Glomerular visceral epithelial cell (primary cell): ENCODE data around the gene MRPL23.

Experiments used
- DNase-seq: peaks from one replicate; pipeline ENCODE4 v3.0.0-alpha.2; 2016; ENCODE audit errors: extremely low spot score

Gene MRPL23

DNA sequence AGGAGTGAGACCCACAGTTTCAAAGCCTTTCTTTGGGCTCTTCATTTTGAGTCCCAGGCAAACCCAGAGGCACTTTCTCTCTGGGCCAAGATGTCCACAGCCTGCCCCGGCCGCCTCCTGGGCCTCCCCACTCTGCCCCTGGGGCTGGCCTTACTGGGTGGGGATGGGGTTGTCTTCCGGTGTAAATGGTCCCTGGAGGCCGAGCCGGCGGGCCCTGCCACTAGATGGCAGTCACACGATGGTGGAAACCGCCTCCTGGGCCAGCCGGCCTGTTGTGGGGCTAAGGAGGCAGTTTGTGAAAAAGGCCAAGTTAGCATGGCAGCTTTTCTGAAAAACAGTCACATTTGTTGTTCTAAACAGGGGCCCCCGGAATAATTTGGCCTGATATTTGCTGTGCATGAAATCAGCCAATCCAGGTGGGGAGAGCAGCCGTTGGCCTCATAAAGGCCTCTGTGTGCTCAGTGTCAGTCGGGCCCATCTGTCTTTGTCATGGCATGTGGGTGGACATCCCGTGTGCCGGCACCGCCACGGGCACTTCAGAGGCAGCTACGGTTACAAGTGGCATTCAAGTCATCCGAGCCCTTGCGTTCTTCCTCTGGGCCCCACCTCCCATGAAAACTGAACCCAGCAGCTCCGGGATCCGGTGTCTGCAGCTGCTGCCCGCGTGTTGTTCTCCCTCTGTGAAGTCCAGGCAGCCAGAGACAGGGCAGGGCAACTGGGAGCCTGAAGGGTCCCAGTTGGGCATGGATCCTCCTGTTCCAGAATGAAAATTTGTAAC is 6.5 kb downstream of the MRPL23 start:
- no peak for DNase-seq

DNA sequence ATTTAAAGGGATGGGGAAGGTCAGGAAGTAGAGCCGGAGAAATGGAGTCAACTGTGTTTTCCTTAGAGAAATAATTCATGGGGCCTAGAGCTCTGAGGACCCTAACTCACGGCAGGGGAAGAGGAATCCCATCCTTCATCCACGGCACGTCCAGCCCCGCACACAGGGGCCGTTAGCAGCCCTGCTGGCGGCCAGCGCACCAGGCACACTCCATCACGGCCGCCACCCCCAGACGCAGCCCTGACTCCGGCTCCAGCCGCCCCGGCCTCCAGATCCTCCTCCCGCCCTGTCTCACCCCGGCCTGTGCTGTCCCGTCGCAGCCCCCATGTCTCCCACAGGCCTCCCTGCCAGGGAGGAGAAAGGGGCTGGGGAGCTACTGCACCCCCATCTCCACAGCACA is 11.2 kb downstream of the MRPL23 start:
- DNase-seq = no peak

DNA sequence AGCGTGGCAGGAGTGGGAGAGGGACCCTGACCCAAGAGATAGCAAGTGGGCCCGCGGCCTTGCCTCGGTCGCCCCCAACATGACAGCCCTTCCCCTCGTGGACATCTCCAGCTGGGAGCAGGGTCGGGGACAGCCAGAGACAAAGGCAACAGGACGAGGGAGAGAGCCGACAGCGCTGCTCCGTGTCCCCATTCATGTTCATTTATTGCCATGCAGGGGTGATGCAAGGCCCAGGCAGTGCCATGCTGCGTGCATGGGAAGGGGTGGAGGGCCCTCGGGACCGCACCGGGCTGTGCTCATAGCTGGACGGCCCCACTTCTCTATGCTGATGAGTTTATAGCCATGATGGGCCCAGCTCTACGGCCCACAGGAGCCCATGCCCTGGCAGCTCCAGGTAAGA is 12.7 kb downstream of the MRPL23 start:
- no peak for DNase-seq

- DNase-seq = no peak
Measured at GRCh38 chr11:1963864-1964263, 16.7 kb downstream of the MRPL23 start.

- DNase-seq = no peak
Measured at GRCh38 chr11:1964348-1964747, 17.2 kb downstream of the MRPL23 start.

DNA sequence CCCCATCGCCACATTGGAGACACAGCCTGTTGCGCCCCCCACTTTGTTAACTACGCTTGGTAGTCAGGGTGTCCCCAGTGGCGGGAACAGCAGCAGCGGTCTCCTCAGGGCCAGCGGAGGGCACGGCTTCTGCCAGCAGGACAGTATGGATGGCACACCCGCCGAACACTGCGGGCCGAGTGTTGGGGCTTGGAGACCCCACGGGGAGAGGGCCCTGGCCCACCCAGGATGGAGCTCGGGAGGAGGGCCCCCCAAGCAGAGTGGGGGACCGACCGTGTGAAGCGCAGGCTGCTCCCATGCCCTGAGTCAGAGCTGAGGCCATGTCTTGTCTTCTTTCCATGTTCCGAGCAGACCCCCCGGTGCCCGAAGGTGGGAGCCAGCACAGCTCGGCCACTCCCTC is 17.8 kb downstream of the MRPL23 start:
- no peak for DNase-seq

DNA sequence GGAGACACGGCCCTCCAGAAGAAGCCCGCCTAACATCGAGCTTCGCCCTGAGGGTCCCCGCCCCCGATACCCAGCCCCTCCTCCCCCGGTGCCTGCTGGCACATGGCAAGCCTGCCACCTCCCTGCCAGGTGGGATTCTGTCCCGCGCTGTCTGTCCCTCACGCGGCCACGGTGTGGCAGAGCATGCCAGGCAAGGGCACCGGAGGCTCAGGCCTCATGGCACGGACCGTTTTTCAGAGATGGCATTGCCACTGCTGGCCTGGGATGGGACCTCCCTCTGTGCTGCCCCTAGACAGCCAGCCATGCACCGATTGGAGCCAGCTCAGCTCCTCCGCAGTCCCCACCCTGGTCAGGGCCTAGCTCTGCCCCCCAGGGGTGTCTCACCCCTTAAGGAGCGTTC is 19.4 kb downstream of the MRPL23 start:
- DNase-seq = no peak

GRCh38 chr11:1967641-1968225 is 20.6 kb downstream of the MRPL23 start:
- DNase-seq = no peak

DNA sequence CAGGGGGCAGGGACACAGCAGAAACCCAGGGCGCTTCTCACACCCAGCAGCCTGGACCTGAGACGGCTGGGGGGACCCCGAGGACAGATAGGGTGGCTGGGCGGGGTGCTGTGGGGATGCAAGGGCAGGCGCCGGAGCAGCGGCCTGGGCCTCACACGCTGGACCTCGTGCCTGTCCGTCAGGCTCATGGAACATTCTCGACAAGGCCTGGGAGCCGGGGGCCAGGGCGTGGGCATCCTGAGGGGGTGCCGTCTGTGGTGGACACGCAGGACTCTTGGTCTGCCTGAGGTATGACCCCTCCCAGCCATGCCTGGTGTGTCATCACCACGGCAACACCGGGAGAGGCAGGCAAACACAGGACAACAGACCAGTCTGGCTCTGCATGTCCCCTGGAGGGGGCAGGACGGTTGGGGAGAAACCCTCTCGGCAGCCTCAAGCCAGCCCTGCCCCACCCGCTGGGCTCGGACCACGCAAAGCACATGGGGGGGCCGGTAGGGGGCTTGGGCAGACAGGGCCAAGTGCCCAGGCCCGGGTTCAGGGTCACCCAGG is 21.4 kb downstream of the MRPL23 start:
- no peak for DNase-seq

- no peak for DNase-seq
Measured at GRCh38 chr11:1969035-1969434, 21.9 kb downstream of the MRPL23 start.

DNA sequence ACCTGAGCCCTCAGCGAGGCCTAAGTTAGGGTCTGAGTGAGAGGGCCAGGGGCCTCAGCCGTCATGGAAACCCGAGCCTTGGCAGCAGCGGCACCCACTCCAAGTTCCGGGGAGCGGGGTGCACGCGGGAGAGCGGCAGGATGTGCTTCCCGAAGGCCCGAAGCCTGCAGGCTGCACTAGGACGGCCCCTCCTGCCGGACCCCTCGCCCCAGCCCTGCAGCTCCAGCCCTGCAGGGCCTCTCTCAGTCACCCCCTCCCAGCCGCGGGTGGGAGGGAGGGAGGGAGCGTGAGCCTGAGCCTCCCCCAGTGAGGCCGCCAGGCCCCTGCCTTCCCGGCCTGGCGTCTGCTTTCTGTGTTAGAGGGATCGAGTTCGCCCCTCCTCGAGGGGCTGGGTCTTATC is 22.6 kb downstream of the MRPL23 start:
- no peak for DNase-seq

DNA sequence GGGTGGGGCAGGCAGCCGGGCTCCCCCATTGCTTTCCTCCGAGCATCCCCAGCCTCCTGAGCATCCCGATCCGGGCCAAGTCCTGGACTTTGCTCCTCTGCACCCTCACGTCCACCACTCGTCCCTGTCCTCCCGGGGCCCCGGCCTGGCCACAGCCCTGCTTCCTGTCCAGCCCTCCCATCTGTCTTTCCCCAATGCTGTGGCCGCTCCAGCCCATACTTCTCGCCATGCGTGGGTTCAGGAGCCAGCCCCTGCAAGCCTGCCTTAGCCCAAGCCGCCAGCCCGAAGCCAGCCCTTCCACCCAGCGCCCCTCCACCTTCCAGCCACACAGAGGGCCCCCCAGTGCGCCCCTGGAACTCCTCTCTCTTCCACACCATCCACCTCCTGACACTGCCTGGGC is 23.8 kb downstream of the MRPL23 start:
- no peak for DNase-seq

DNA sequence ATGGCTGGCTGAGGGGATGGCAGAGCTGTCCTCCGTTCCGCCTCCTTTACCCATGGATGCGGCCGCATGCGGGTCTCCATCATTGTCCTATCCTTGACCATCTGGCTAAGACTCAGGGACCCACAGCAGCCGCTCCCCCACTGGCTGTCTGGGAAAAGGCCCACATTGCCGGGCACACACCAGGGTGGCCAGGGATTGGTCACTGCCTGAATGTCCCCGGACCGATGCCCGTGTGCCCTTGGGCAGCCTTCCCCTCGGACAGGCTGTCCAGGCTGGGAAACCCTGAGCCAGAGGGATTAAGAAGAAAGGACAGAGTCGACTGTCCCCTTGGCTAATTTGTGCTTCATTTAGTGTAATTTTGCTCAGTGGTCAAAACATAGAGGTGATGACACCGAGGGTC is 28.1 kb downstream of the MRPL23 start:
- no peak for DNase-seq

GRCh38 chr11:1978720-1979473 is 31.8 kb downstream of the MRPL23 start:
- no peak for DNase-seq

- DNase-seq = no peak
Measured at GRCh38 chr11:1979607-1980006, 32.5 kb downstream of the MRPL23 start.

DNA sequence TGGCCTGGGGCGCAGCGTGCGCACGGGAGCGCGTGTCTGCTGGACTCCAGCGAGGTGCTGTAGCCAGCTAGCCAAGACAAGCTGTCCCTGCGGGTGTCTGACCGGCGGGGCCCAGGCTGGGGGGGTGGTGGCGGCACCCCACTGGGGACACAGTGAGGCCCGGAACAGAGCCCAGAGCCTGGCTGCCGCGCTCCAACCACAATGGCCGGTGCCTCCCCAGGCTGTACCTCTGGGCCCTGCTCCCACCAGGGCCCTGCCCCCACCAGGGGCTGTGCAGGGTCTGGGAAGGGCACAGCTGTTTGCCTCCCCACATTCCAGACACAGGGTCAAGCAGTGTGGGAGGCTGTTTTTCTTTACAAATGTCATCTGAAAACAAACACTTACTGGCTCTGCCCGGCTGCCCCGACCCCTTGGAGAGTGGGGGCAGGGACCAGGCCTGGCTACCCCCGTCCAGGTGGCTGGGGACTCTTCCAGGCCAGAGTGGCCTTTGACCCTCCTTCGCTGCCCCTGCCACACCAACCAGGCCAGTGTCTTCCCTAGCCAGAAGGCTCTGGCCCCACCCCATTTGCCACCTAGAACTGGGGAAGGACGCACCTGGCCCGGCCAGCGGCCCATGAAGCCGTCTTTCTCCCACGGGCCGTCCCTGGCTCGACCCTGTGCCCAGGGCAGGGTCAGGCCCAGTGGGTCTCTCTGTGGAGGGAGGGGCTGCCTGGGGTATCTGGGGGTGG is 35.9 kb downstream of the MRPL23 start:
- no peak for DNase-seq

DNA sequence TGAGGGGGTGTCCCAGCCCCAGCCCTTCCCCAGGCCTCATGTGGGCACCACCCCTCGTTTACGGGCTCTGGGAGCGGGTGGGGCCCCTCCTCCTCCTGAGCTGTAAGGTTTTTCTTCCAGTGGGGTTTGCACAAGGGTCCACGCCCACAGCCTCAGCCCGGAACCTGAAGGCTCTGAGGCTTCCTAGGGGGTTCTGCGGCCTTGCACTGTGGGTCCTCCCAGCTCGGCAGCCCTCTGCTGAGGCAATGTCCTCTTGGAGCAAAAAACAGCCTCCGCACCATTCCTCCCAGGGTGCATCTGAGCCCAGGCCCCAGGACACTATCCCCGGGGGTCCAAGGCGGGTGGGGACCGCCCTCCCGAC is 36.4 kb downstream of the MRPL23 start:
- DNase-seq = no peak

GRCh38 chr11:1987024-1987423 is 39.9 kb downstream of the MRPL23 start:
- DNase-seq = no peak

DNA sequence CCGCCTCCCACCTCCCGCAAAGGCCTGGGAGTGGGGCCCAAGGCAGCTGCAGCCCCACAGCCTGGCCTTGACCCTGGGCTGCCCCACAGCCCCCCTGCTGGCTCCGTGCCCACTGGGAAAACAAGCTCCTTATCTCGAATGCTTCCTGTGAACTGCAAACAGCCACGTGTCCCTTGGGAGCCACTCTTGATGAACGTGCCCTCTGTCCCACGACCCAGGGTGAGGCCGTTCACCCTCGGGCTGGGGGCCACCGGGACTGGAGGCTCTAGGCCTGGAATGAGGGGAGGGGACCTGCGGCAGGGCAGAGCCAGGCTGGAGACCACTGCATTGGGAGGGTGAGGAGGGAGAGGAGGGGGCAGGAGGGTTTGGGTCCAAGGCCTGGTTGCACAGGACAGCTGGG is 41.0 kb downstream of the MRPL23 start:
- DNase-seq = no peak

- no peak for DNase-seq
Measured at GRCh38 chr11:1988667-1989317, 41.7 kb downstream of the MRPL23 start.

DNA sequence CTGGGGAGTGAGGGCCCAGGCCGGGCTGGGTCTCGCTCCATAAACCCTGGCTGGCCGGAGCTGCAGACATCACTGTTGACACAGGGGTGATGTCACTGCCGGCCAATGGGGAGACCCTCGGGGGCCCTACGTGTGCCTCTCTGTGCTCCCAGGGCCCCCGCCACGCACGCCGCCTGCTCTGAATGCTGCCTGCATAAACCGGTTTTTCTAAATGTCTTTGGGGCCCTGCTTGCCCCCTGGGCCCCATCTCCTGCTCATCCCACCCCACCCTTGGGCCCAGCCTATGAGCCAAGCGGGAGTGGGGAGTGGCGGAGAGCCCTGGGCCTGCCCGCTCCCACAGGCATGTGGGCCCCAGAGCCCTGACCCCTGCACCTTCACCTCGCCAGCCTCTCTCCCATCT is 42.8 kb downstream of the MRPL23 start:
- no peak for DNase-seq
